A549 (cell line): Measurements from ENCODE around the gene TFDP1. TPM values are rescaled to one million over a fixed set of nuclear protein-coding genes. Genes with fewer than 3 reads are reported as not detected.

Source experiments
- ATAC-seq, 2 experiments: fragments of 200-7000 bp in 1 of 2; fragments of >200 bp in 1 of 2; cut with Nextera tagmentation in 1 of 2; cut with Tn5 transposase in 1 of 2; 3 replicates each; pipeline versions ENCODE4 v1.8.0 to v1.9.1; 2018 to 2020; ENCODE audit warnings: mild to moderate bottlenecking in 1 of 2, moderate library complexity in 1 of 2
- CTCF ChIA-PET: fragments of 300-600 bp; sonication (Branson Sonifier 250); formaldehyde crosslinking; extraction: SDS; loops from one replicate; lab custom pipeline; 2021; ENCODE audit warnings: antibody characterized with exemption, inconsistent platforms; lab: Yijun Ruan, JAX
- POLR2A ChIA-PET: fragments of 350-600 bp; formaldehyde crosslinking; extraction: SDS; loops from one replicate; lab custom pipeline; 2021; ENCODE audit warnings: antibody characterized with exemption, inconsistent platforms; lab: Yijun Ruan, JAX
- DNase-seq, 2 experiments: peaks; one replicate each; pipeline versions ENCODE4 v3.0.0 to v3.0.0-alpha.2; 2011 to 2016; ENCODE audit warnings: low read depth in 1 of 2, low spot score in 1 of 2
- FAIRE-seq: peaks from 2 replicates; lab custom pipeline; 2011; peaks lifted over from hg19 to GRCh38; lab: Jason Lieb, UNC
- H3K27ac ChIP-seq, 2 experiments: fragments of >200 bp; sonication (Bioruptor Twin); formaldehyde crosslinking; 3 replicates each; pipeline ENCODE4 v1.5.1; 2016 to 2017
- H3K4me1 ChIP-seq: fragments of >200 bp; sonication (Bioruptor Twin); formaldehyde crosslinking; 3 replicates; pipeline ENCODE4 v1.6.1; 2016
- H3K4me2 ChIP-seq: fragments of >200 bp; sonication (Bioruptor Twin); formaldehyde crosslinking; 3 replicates; pipeline ENCODE4 v1.6.1; 2016
- H3K4me3 ChIP-seq: fragments of >200 bp; sonication (Bioruptor Twin); formaldehyde crosslinking; 3 replicates; pipeline ENCODE4 v1.5.1; 2016
- H3K9me3 ChIP-seq: fragments of >200 bp; sonication (Bioruptor Twin); formaldehyde crosslinking; 3 replicates; pipeline ENCODE4 v1.6.1; 2016
- BHLHE40 ChIP-seq: IDR thresholded peaks from 2 replicates; pipeline ENCODE4 v1.6.1; 2012; ENCODE audit warnings: low read depth, low read length, inconsistent platforms
- CBX2 ChIP-seq: fragments of 200-600 bp; sonication (generic); IDR thresholded peaks from 2 replicates; pipeline ENCODE4 v1.6.1; 2016; ENCODE audit warnings: low read depth, mild to moderate bottlenecking, borderline replicate concordance
- CHD4 ChIP-seq: fragments of 200-600 bp; sonication (generic); IDR thresholded peaks from 2 replicates; pipeline ENCODE4 v1.6.1; 2016; ENCODE audit warnings: antibody characterized with exemption, mild to moderate bottlenecking, borderline replicate concordance
- FOXS1 ChIP-seq: fragments of 250-450 bp; sonication (Bioruptor Pico); IDR thresholded peaks from 2 replicates; pipeline ENCODE4 v1.5.0; 2020; ENCODE audit warnings: mild to moderate bottlenecking, moderate library complexity
- HDAC2 ChIP-seq: fragments of 200-600 bp; sonication (generic); IDR thresholded peaks from 2 replicates; pipeline ENCODE4 v1.6.1; 2016
- HOXB13 ChIP-seq: fragments of 250-450 bp; sonication (Bioruptor Pico); IDR thresholded peaks from 2 replicates; pipeline ENCODE4 v1.5.0; 2020; ENCODE audit warnings: low read depth, mild to moderate bottlenecking, moderate library complexity
- JUN ChIP-seq, 2 experiments: fragments of >200 bp; sonication (Bioruptor Twin); formaldehyde crosslinking; IDR thresholded peaks; 2 replicates in 1 of 2; 3 replicates in 1 of 2; pipeline ENCODE4 v1.6.1; 2016 to 2017
- JUNB ChIP-seq: fragments of >200 bp; sonication (Bioruptor Twin); formaldehyde crosslinking; IDR thresholded peaks from 2 replicates; pipeline ENCODE4 v1.6.1; 2016
- KDM5A ChIP-seq: fragments of 200-600 bp; sonication (generic); IDR thresholded peaks from 2 replicates; pipeline ENCODE4 v1.6.1; 2016; ENCODE audit warnings: antibody characterized with exemption, mild to moderate bottlenecking
- PBX3 ChIP-seq: IDR thresholded peaks from 2 replicates; pipeline ENCODE4 v1.6.1; 2012
- RAD21 ChIP-seq, 2 experiments: fragments of >200 bp in 1 of 2; sonication (Bioruptor Twin) in 1 of 2; formaldehyde crosslinking in 1 of 2; IDR thresholded peaks in 1 of 2; conservative IDR thresholded peaks in 1 of 2; 2 replicates in 1 of 2; 3 replicates in 1 of 2; pipeline ENCODE4 v1.6.1; 2012 to 2018; ENCODE audit warnings: inconsistent platforms in 1 of 2
- RARB ChIP-seq: fragments of 250-450 bp; sonication (Bioruptor Pico); IDR thresholded peaks from 2 replicates; pipeline ENCODE4 v1.8.0; 2021; ENCODE audit warnings: mild to moderate bottlenecking, moderate library complexity
- RCOR1 ChIP-seq: fragments of 150-350 bp; IDR thresholded peaks from 2 replicates; pipeline ENCODE4 v1.6.1; 2014; ENCODE audit warnings: antibody characterized with exemption, low read length, low read depth
- REST ChIP-seq: fragments of 200-600 bp; sonication (generic); IDR thresholded peaks from 2 replicates; pipeline ENCODE4 v1.6.1; 2016; ENCODE audit warnings: antibody characterized with exemption, mild to moderate bottlenecking, moderate library complexity
- RNF2 ChIP-seq: fragments of 200-600 bp; sonication (generic); IDR thresholded peaks from 2 replicates; pipeline ENCODE4 v1.6.1; 2016; ENCODE audit warnings: low read depth, mild to moderate bottlenecking, antibody characterized with exemption, moderate library complexity, borderline replicate concordance
- SMC3 ChIP-seq: fragments of >200 bp; sonication (Bioruptor Twin); formaldehyde crosslinking; IDR thresholded peaks from 3 replicates; pipeline ENCODE4 v1.6.1; 2018; ENCODE audit warnings: inconsistent platforms
- SREBF2 ChIP-seq: fragments of 450-650 bp; IDR thresholded peaks from 2 replicates; pipeline ENCODE4 v1.6.1; 2014; ENCODE audit warnings: mild to moderate bottlenecking, moderate library complexity
- USF2 ChIP-seq: fragments of 450-650 bp; IDR thresholded peaks from 2 replicates; pipeline ENCODE4 v1.6.1; 2014; ENCODE audit warnings: antibody characterized with exemption
- ZC3H11A ChIP-seq: fragments of 450-650 bp; IDR thresholded peaks from 2 replicates; pipeline ENCODE4 v1.6.1; 2014; ENCODE audit warnings: antibody characterized with exemption, mild to moderate bottlenecking
- ZNF302 ChIP-seq: fragments of 250-450 bp; sonication (Bioruptor Pico); IDR thresholded peaks from 2 replicates; pipeline ENCODE4 v1.9.0; 2021; ENCODE audit warnings: inconsistent platforms, mild to moderate bottlenecking, moderate library complexity
- WGBS: methylation state at CpG from one replicate; pipeline ENCODE4 v1.1.6; 2017; ENCODE audit errors: missing lambda C conversion rate; 5-methylcytosine and 5-hydroxymethylcytosine counted together
- polyA plus RNA-seq, 4 experiments: library from polyadenylated mRNA; depleted of rRNA in 3 of 4; stranded (reverse); fragments of >200 nt; fragmentation: RNase III in 1 of 4; extraction: RNeasy Plus Mini Kit Qiagen cat#74134 plus additional on column Dnase treatment in 1 of 4; gene quantifications; 2 replicates in 3 of 4; 3 replicates in 1 of 4; pipeline ENCODE4 v1.2.3, GENCODE V29; 2011 to 2017
- TF ChIP-seq, protein P1 (sequence below): fragments of 250-450 bp; sonication (Bioruptor Pico); IDR thresholded peaks from 2 replicates; pipeline ENCODE4 v1.5.0; 2020; ENCODE audit warnings: low read depth, mild to moderate bottlenecking, moderate library complexity
- TF ChIP-seq, protein P2 (sequence below): fragments of 150-350 bp; IDR thresholded peaks from 2 replicates; pipeline ENCODE4 v1.6.1; 2014; ENCODE audit warnings: low read depth, mild to moderate bottlenecking, low read length
- TF ChIP-seq, protein P3 (sequence below): fragments of >200 bp; sonication (Bioruptor Twin); formaldehyde crosslinking; IDR thresholded peaks from 3 replicates; pipeline ENCODE4 v1.5.1; 2016

Gene TFDP1
- polyA plus RNA-seq, 2 of the 4 experiments (the other 2 are of a cell fraction) = 73.2 to 88.4 TPM

DNA sequence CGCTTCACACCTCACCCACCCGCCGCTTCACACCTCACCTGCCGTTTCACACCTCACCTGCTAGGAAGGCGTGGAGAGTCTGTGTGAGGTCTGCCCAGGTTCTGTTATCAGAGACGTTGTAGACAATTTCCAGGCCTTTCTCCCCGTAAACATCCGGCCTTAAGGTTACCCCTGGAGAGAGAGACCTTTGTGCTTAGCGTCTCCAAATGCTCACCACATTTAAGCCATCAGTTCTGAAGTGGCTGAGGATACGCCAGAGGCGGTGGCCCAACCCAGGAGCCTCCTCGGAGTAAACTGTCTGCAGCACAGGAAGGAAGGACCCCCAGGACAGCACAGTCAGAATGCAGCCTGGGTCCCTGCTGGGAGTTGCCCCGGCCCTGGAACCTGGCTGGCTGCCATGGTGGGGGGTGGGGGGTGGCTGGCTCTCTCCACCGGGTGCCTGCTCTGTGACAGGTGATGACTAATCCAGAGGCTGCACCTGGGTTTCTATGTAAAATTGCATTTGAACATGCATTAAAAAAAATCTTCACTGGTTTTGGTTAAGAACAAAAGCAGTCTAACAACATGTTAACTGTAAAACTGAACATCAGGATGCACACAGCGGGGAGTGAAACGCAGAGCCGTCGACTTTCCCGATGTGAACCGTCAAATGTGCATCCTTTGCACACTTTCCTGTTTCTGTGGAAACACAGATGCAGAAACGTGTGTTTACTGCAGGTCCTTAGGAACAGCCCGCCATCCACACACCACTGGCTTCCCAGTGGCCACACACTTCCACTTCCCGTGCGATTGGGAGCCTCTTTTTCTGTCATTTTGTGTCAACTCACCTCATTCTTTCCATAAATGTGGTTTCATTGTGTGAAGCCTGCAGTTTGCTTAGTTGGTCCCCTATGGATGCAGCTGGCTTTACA, 69.0 kb downstream of the TFDP1 start:
- WGBS = 76% methylated on average over 18 of the region's 24 CpGs

GRCh38 chr13:113654175-113654560, 69.6 kb downstream of the TFDP1 start:
- DNase-seq (no peak), ATAC-seq (no peak), FAIRE-seq (no peak)
- WGBS = 59% methylated on average over 9 of the region's 9 CpGs
- Histone ChIP-seq H3K9me3 (no peaks in the 10 kb centered on the region), H3K4me3 (no peak overlapping the region), H3K27ac (no peak overlapping the region), H3K4me2 (no peak overlapping the region), H3K4me1 (no peaks in the 10 kb centered on the region)
- ChIA-PET POLR2A (no interaction called here), CTCF (no interaction called here)
- TF ChIP-seq SREBF2 (no peak), BHLHE40 (no peak), REST (no peak), SMC3 (no peak), FOXS1 (no peak), CHD4 (no peak), CBX2 (no peak), PBX3 (no peak), JUN (IDR thresholded peaks at IDR 0.05) (no peak), ZC3H11A (no peak), RCOR1 (no peak), ZNF302 (CRISPR knock-in tag) (no peak)
- TF ChIP-seq, protein P1, sequence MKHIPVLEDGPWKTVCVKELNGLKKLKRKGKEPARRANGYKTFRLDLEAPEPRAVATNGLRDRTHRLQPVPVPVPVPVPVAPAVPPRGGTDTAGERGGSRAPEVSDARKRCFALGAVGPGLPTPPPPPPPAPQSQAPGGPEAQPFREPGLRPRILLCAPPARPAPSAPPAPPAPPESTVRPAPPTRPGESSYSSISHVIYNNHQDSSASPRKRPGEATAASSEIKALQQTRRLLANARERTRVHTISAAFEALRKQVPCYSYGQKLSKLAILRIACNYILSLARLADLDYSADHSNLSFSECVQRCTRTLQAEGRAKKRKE (CRISPR knock-in tag) = no peak

More for the DNA sequence above, 69.0 kb downstream of the TFDP1 start:
- H3K4me2 ChIP-seq = no peak overlapping the region
- DNase-seq = no peak
- no peak overlapping the region for H3K4me3 ChIP-seq
- H3K27ac ChIP-seq = no peak overlapping the region
- no peaks in the 10 kb centered on the region for H3K9me3 ChIP-seq
- no peaks in the 10 kb centered on the region for H3K4me1 ChIP-seq
- FAIRE-seq = no peak
- POLR2A ChIA-PET = no interaction called here
- no peak for ATAC-seq
- TF ChIP-seq, protein P2, sequence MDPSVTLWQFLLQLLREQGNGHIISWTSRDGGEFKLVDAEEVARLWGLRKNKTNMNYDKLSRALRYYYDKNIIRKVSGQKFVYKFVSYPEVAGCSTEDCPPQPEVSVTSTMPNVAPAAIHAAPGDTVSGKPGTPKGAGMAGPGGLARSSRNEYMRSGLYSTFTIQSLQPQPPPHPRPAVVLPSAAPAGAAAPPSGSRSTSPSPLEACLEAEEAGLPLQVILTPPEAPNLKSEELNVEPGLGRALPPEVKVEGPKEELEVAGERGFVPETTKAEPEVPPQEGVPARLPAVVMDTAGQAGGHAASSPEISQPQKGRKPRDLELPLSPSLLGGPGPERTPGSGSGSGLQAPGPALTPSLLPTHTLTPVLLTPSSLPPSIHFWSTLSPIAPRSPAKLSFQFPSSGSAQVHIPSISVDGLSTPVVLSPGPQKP = no peak
- TF ChIP-seq JUNB (no peak), RARB (no peak), HDAC2 (no peak), RAD21 (conservative IDR thresholded peaks at IDR 0.05 in 1 of 2, IDR thresholded peaks at IDR 0.05 in 1 of 2) (no peak), RNF2 (no peak), KDM5A (no peak), HOXB13 (CRISPR knock-in tag) (no peak), FOXS1 (no peak), PBX3 (no peak), USF2 (no peak)
- TF ChIP-seq, protein P3, sequence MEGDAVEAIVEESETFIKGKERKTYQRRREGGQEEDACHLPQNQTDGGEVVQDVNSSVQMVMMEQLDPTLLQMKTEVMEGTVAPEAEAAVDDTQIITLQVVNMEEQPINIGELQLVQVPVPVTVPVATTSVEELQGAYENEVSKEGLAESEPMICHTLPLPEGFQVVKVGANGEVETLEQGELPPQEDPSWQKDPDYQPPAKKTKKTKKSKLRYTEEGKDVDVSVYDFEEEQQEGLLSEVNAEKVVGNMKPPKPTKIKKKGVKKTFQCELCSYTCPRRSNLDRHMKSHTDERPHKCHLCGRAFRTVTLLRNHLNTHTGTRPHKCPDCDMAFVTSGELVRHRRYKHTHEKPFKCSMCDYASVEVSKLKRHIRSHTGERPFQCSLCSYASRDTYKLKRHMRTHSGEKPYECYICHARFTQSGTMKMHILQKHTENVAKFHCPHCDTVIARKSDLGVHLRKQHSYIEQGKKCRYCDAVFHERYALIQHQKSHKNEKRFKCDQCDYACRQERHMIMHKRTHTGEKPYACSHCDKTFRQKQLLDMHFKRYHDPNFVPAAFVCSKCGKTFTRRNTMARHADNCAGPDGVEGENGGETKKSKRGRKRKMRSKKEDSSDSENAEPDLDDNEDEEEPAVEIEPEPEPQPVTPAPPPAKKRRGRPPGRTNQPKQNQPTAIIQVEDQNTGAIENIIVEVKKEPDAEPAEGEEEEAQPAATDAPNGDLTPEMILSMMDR = no peak
- TF ChIP-seq, all 56 proteins: peak for 0
- CTCF ChIA-PET = no interaction called here
